ENCODE results near the gene BMPR2. TPM values are rescaled to one million over a fixed set of nuclear protein-coding genes. Genes with fewer than 3 reads are reported as not detected.
"Not testable (repeated sequence)": the region's sequence is repeated elsewhere in the genome, so short reads cannot be mapped to it uniquely, and the experiment has no call there.

Gene BMPR2
- total and polyA plus RNA-seq, 7 donors: 3.9 to 43.2 (median 21.3) TPM

- intact Hi-C loops (cut with DNase I): no loop called here
- WGBS, 3 donors: 85 to 96% (median 91%) methylated on average over 7 of the region's 7 CpGs
- TF ChIP-seq CTCF (IDR thresholded peaks at IDR 0.05): no peak
- Histone ChIP-seq H3K9me3 (no peaks in the 10 kb centered on the region), H3K27ac (no peak overlapping the region), H3K27me3 (ENCODE audit: insufficient read depth in 3 of 3, low read length in 2 of 3) (no peaks in the 10 kb centered on the region), H3K4me1 (no peaks in the 10 kb centered on the region), H3K36me3 (ENCODE audit: insufficient read depth in 1 of 2, low read depth in 1 of 2) (no peaks in the 10 kb centered on the region), H3K4me3 (no peak overlapping the region)
- DNase-seq: no peak
- no peak for ATAC-seq
Observed at GRCh38 chr2:202373490-202373889, 2.6 kb upstream of the BMPR2 start.

- H3K27me3 ChIP-seq (ENCODE audit: insufficient read depth in 3 of 3, low read length in 2 of 3); intact Hi-C loops (cut with DNase I); DNase-seq; H3K4me1 ChIP-seq; H3K36me3 ChIP-seq (ENCODE audit: insufficient read depth in 1 of 2, low read depth in 1 of 2); H3K9me3 ChIP-seq; ATAC-seq: not testable (repeated sequence)
- peak overlapping the region; percentile 77 for H3K4me3 ChIP-seq
- WGBS, 3 donors: 91 to 92% (median 92%) methylated on average over 22 of the region's 22 CpGs
- H3K27ac ChIP-seq: peak overlapping the region; percentile 90
Observed at GRCh38 chr2:202374383-202374782, 1.7 kb upstream of the BMPR2 start.

GRCh38 chr2:202375033-202375608, 1.0 kb upstream of the BMPR2 start:
- Histone ChIP-seq H3K9me3 (no peaks in the 10 kb centered on the region), H3K4me3 (peak overlapping the region; percentile 77), H3K27ac (peak overlapping the region; percentile 90), H3K4me1 (peaks cover 13% of the 10 kb centered on the region), H3K36me3 (ENCODE audit: insufficient read depth in 1 of 2, low read depth in 1 of 2) (no peaks in the 10 kb centered on the region), H3K27me3 (ENCODE audit: insufficient read depth in 3 of 3, low read length in 2 of 3) (no peaks in the 10 kb centered on the region)
- WGBS, 3 donors: 1% methylated on average over 33 of the region's 33 CpGs
- peak; percentile 1 to 19 (median 4) for ATAC-seq
- no peak for TF ChIP-seq CTCF (IDR thresholded peaks at IDR 0.05)
- intact Hi-C loops (cut with DNase I): loop anchor here in 1 of 2 donors (5.0 kb wide), 3 partner anchors 58 to 518 kb away; no protein-coding TSS in a partner anchor
- DNase-seq: peak; percentile 62 to 79

GRCh38 chr2:202376460-202377206, 506 bp downstream of the BMPR2 start:
- no peak for TF ChIP-seq CTCF (IDR thresholded peaks at IDR 0.05)
- WGBS, 3 donors: 0% methylated on average over 55 to 69 of the region's 69 CpGs
- peak overlapping the region; percentile 90 for H3K27ac ChIP-seq
- H3K27me3 ChIP-seq (ENCODE audit: insufficient read depth in 3 of 3, low read length in 2 of 3): no peaks in the 10 kb centered on the region
- H3K36me3 ChIP-seq (ENCODE audit: insufficient read depth in 1 of 2, low read depth in 1 of 2): no peaks in the 10 kb centered on the region
- peaks cover 17% of the 10 kb centered on the region for H3K4me1 ChIP-seq
- DNase-seq (peak; percentile 45 to 63), ATAC-seq (peak; percentile 32 to 51 (median 43))
- H3K9me3 ChIP-seq: no peaks in the 10 kb centered on the region
- intact Hi-C loops (cut with DNase I): loop anchor here in 1 of 2 donors (5.0 kb wide), 3 partner anchors 59 to 519 kb away; no protein-coding TSS in a partner anchor
- peak overlapping the region; percentile 77 for H3K4me3 ChIP-seq

- WGBS, 3 donors: 0% methylated on average over 38 of the region's 38 CpGs
- Histone ChIP-seq H3K4me1 (peaks cover 18% of the 10 kb centered on the region), H3K27ac (peak overlapping the region; percentile 90), H3K9me3 (no peaks in the 10 kb centered on the region), H3K27me3 (ENCODE audit: insufficient read depth in 3 of 3, low read length in 2 of 3) (no peaks in the 10 kb centered on the region), H3K36me3 (ENCODE audit: insufficient read depth in 1 of 2, low read depth in 1 of 2) (no peaks in the 10 kb centered on the region), H3K4me3 (peak overlapping the region; percentile 77)
- DNase-seq: peak; percentile 55 to 76
- TF ChIP-seq CTCF (IDR thresholded peaks at IDR 0.05): no peak
- intact Hi-C loops (cut with DNase I): loop anchor here in 1 of 2 donors (5.0 kb wide), 3 partner anchors 60 to 520 kb away; no protein-coding TSS in a partner anchor
- ATAC-seq: peak; percentile 50 to 61 (median 60)
Observed at GRCh38 chr2:202377207-202377761, 1.2 kb downstream of the BMPR2 start.
